GM18511 (cell line): Measurements from ENCODE around the gene NHERF2.

Source experiments
- ATAC-seq: cut with Tn5 transposase; IDR thresholded peaks from one replicate; pipeline ENCODE4 v1.9.1; 2021; ENCODE audit warnings: mild to moderate bottlenecking, moderate library complexity; ENCODE audit not compliant: unreplicated experiment

The NHERF2 gene

GRCh38 chr16:1990351-1991134 lies 36.2 kb upstream of the NHERF2 start:
- peak; percentile 10 for ATAC-seq

DNA sequence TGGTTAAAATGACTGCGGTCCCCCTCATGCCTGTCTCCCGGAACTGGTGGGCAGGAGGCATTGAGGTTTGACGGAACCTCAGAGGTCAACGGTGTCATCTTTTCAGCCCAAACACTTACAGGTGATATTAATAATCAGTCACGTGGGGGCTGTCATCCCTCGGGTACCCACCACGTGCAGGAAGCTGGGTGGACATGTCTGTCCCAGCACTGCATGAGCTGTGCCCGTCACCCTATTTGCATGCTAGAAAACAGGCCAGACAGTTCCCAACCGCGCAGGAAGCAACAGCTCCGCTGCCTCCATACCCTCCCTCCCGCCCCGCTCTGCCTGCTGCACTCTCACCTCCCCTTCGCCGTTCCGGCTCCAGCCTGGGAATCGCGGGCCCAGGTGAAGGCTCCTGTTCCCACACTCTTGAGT lies 35.6 kb upstream of the NHERF2 start:
- peak; percentile 49 for ATAC-seq

- no peak for ATAC-seq
Observed at GRCh38 chr16:1991588-1991947, 35.1 kb upstream of the NHERF2 start.

DNA sequence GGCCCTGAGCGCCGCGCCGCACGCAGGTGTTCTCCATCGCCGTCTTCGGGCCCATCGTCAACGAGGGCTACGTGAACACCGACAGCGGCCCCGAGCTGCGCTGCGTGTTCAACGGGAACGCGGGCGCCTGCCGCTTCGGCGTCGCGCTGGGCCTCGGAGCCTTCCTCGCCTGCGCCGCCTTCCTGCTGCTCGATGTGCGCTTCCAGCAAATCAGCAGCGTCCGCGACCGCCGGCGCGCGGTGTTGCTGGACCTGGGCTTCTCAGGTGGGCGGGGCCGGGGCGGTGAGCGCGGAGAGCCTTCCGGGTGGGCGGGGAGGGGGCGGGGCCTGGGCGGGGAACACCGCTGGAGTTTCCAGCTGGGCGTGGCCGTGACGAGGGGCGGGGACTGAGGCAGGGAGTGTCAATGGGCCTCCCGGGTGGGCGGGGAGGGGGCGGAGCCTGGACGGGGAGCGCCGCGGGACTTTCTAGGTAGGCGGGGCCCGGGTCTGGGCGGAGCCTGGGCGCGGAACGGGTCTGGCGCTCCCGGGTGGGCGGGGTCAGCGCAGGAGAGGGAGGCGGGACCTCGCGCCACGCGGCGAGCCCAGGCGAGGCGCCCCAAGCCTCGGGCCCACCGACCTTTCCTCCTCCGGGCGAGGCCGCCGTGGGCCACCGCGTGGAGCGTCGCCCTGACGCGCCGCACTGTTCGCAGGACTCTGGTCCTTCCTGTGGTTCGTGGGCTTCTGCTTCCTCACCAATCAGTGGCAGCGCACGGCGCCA lies 34.6 kb upstream of the NHERF2 start:
- peak; percentile 47 for ATAC-seq

DNA sequence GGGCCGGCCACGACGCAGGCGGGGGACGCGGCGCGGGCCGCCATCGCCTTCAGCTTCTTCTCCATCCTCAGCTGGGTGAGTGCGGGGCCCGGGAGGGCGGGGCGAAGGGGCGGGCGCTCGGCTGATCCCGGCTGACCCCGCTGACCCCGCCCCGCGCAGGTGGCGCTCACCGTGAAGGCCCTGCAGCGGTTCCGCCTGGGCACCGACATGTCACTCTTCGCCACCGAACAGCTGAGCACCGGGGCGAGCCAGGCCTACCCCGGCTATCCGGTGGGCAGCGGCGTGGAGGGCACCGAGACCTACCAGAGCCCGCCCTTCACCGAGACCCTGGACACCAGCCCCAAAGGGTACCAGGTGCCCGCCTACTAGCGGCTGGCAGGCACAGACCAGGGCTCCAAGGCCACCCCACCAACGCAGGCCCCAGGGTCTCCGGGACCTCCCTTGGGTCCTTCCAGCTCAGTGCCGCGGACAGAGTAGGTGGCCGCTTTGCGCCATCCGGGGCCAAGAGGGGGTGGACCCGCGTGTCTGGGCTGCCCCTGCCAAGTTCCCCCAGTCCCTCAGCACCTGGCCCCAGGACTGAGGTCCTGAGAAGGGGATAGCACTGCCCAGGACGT lies 33.9 kb upstream of the NHERF2 start:
- ATAC-seq: no peak

GRCh38 chr16:1993731-1994131 lies 33.0 kb upstream of the NHERF2 start:
- no peak for ATAC-seq

DNA sequence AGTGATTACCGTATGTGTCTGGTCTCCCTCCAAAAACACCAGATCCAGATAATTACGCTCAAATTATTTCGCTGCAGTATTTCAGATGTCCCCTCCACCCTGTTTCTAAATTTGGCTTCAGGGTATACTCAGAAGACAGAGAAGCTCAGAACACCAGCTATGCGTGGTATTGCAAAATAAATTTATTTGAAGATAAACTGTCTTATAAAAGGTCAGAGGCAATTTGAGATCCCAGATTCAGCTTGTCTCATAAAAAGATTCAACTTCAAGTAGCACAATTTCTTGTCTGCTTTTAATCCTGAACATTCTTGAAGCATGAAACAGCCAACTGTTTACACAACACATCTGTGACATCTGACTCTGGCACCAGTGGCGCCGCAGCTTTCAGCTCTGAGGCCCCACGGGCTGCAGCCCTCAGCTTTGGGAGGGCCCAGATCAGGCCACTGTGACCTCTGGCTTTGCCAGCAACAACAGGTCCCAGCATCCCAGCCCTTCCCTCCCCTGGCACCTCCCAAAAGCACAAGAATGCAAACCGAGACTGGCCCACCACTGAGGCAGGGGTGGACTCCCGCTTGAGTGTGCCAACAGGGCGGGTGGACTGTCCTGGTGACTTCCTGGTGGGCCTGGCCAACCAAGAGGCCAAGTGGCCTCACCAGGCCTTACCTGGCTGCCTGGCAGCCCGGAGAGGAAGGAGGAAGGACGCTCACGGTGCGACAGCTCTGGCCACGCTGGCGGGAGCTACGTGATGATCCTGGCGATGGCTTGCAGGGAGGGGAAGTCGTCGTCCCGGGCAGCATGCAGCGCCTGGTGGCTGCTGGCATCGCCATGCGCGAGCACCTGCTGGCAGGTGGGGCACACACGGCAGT lies 29.0 kb upstream of the NHERF2 start:
- ATAC-seq: no peak

DNA sequence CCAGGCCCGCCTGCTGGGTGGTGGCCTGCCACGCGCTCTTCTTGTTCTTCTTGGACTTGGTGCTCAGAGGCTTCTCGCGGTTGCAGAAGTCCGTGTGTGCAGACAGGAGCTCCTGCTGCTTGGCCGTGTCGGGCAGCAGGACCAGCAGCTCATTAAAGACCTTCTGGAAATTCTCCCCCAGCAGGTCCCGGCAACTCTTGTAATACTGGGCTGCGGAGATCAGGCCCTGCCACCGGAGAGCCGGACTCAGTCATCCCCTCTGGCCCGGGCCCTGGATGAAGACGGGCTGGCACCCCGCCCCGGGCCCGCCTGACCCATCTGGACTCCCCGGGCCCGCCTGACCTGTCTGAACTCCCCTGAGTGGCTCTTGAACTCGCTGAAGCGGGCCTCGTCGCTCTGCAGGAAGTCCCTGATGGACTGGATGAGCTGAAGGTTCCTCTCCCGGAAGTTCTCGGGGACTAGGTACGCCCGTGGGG lies 28.3 kb upstream of the NHERF2 start:
- ATAC-seq: no peak

GRCh38 chr16:1998852-1999801 lies 27.6 kb upstream of the NHERF2 start:
- no peak for ATAC-seq

DNA sequence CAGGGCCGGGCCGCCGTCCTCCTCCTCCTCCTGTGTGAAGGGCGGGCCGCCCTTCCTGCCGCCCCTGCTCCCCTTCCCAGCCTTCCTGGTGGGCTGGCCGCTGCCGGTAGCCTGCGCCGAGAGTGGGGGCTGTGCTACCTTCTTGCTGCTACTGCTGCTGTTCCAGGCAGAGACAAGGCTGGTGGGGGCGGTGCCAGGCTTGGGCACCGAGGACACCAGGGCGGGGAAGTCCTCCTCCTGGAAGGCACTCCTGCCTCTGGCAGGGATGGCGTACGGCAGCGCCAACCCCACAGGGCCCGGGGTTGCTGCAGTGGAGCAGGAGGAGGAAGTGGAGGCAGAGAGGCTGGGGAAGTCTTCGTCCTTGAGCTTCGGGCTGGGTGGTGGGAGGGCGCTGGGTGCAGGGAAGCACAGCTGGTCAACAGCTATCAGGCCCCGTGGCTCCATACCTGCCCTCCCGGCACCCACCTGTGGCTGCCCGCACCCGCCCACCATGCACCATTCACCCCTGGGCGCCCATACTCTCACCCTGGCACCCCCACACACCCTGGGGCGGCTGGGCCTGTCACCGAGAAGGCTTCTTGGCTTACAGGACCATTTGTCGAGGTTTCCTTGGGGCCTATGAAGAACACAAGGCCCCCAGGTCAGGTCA lies 26.7 kb upstream of the NHERF2 start:
- no peak for ATAC-seq

DNA sequence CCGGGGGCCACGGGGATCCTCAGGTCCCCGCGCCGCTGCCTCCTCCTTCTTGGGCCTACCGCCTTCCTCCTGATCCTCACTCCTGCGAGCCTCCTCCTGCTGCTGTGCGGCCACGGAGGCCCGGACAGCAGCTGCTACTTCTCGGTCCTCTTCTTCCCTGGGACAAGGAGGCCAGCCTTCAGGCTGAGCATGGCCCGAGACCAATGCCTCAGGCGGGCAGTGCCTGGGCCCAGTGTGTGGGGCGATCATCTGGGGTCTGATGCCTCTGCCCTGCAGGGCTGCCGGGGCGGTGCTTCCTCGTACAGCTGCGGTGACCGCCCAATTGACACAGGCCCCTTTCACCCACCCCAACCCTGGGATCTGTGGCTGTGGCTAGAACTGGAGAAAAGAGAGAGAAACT lies 25.7 kb upstream of the NHERF2 start:
- no peak for ATAC-seq

DNA sequence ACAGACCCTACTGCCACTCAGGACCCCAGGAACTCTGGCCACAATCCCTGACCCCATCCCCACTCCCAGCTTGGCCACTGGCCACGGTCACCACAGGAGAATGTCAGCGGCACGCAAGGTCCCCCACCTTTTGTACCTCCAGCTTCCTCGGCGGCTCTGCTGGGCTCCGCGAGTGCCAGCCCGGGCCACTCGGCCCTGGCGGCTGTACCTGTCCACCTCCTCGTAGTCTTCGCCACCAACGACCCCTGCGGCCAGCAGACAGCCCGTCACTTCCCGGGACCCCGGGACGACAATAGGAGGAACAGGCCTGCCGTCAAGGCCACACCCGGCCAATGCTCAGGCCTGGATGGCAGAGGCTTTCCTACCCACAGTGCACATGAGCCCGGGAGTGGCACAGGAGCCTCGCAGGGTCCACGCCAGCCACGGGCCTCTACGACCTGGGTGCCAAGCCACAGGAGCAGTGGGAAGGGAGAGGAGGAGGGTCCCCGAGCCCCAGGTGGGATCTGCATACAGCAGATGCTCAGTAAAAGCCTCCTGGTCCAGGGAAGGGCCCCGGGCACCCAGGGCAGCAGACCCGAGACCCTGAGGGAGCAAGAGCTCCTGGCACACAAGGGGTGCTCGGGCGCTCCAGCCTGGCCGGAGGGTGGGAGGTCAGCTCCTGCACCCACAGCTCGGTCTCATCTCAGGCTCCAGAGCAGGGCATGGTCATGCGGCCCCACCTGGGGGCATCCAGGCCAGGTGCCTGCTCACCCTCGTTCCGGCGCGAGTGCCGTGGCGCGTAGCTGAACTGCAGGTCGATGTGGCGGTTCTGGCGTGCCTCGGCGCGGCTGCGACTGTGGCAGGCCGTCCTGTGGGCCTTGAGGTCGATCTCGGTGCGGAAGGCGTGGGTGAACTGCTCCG lies 25.0 kb upstream of the NHERF2 start:
- ATAC-seq: no peak

- no peak for ATAC-seq
Observed at GRCh38 chr16:2002406-2003230, 24.1 kb upstream of the NHERF2 start.

- no peak for ATAC-seq
Observed at GRCh38 chr16:2003231-2003826, 23.4 kb upstream of the NHERF2 start.

- ATAC-seq: no peak
Observed at GRCh38 chr16:2003827-2004641, 22.7 kb upstream of the NHERF2 start.
